MM.1S (cell line): ENCODE data around the gene RDH5.

Source experiments
- EZH2 ChIP-seq: fragments of 300-600 bp; sonication (generic); optimal IDR thresholded peaks from 2 replicates; pipeline ENCODE3; 2017; ENCODE audit warnings: low read depth, mild to moderate bottlenecking, antibody characterized with exemption, low read length, mixed read lengths
- EZH2phosphoT487 ChIP-seq: fragments of 300-600 bp; sonication (generic); IDR thresholded peaks from 2 replicates; pipeline ENCODE4 v1.6.1; 2018; ENCODE audit warnings: antibody characterized with exemption, low read length
- TF ChIP-seq, protein P1 (sequence below): fragments of 300-600 bp; sonication (generic); IDR thresholded peaks from 2 replicates; pipeline ENCODE4 v1.5.1; 2016; ENCODE audit warnings: antibody characterized with exemption, low read length, mixed read lengths

DNA sequence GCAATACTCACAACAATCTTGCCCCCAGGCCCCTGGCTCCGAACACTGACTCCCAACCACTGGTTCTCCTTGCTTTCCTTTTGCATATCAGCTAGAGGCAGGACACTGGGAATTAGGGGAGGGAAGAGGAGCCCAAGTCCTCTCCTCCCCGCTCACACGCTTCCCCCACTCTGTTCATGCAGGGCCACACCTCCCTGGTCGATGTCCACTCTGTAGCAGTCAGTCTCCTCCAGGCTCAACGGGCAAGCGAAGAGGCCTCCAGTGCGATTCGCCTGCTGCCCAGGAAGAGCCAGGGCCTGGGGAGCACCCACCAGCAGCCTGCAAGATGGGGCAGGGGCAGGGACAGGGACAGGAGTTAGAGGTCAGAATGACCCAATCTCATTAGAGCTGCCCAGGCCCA is 17.3 kb upstream of the RDH5 start:
- TF ChIP-seq, protein P1, sequence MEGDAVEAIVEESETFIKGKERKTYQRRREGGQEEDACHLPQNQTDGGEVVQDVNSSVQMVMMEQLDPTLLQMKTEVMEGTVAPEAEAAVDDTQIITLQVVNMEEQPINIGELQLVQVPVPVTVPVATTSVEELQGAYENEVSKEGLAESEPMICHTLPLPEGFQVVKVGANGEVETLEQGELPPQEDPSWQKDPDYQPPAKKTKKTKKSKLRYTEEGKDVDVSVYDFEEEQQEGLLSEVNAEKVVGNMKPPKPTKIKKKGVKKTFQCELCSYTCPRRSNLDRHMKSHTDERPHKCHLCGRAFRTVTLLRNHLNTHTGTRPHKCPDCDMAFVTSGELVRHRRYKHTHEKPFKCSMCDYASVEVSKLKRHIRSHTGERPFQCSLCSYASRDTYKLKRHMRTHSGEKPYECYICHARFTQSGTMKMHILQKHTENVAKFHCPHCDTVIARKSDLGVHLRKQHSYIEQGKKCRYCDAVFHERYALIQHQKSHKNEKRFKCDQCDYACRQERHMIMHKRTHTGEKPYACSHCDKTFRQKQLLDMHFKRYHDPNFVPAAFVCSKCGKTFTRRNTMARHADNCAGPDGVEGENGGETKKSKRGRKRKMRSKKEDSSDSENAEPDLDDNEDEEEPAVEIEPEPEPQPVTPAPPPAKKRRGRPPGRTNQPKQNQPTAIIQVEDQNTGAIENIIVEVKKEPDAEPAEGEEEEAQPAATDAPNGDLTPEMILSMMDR = no peak
- TF ChIP-seq EZH2phosphoT487 (no peak), EZH2 (no peak)
